NK-92 treated with Interleukin-12 subunit alpha and Interleukin-12 subunit beta, amount 100 ng/mL, for 24 hours (cell line): Measurements from ENCODE around the gene PALLD.

Source experiments
- DNase-seq: peaks from one replicate; lab custom pipeline; 2025; lab: John Stamatoyannopoulos, UW

PALLD gene

DNA sequence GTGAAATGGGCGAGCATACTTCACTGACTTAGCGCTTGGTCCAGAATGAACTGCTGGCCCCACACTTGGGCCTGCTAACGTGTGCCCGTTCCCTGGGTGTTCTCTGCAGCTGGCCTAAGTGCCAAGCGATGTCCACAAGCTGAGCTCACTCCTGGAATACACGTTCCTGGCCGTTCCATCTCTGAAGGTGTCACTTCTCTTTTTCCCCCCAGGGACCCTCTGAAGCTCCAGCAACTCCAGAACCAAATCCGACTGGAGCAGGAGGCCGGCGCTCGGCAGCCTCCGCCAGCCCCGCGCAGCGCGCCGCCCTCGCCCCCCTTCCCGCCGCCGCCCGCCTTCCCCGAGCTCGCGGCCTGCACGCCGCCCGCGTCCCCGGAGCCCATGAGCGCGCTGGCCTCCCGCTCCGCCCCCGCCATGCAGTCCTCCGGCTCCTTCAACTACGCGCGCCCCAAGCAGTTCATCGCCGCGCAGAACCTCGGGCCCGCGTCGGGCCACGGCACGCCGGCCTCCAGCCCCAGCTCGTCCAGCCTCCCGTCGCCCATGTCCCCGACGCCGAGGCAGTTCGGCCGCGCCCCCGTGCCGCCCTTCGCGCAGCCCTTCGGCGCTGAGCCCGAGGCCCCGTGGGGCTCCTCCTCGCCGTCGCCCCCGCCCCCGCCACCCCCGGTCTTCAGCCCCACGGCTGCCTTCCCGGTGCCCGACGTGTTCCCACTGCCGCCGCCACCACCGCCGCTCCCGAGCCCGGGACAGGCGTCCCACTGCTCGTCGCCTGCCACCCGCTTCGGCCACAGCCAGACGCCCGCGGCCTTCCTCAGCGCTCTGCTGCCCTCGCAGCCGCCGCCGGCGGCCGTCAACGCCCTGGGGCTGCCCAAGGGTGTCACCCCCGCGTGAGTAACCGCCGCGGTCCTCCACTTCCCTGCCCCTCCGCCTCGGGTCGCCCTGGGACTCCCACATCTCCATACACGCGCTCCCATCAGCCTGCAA, 380.9 kb downstream of the PALLD start:
- no peak for DNase-seq

DNA sequence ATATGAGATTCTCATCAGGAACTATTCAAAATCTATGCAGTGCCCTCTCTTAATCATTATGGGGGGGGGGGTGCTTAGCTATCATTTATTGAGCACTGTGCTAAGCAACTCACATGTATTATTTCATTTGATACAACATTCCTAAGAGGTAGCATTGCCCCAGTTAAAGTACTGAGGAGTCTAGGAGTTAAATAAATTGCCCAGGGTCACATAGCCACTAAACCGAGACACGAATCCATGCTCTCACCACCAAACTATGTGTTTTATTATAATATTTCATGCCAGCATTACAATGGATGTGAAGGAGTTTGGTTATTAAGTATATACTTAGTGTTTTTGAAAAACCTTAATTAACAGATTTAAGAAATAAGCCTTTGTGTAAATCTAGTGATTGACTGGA, 381.8 kb downstream of the PALLD start:
- no peak for DNase-seq

DNA sequence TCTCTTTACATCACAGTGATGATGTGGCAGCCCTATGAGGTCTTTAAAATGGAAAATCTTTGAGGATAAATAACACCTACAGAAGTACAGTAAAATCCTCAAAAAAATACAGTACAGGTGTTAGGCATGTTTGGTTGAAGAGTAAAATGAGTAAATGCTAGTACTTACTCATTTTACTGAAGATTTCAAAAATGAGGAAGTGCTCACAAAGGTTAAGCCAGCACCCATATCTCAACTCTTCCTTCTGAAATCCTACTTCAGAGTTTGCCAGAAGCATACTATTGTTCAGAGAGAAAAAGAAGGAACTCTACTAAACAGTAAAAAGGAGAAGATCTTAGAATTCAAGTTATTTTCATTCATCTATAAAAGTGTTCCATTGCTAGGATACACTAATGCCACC, 382.3 kb downstream of the PALLD start:
- no peak for DNase-seq

DNA sequence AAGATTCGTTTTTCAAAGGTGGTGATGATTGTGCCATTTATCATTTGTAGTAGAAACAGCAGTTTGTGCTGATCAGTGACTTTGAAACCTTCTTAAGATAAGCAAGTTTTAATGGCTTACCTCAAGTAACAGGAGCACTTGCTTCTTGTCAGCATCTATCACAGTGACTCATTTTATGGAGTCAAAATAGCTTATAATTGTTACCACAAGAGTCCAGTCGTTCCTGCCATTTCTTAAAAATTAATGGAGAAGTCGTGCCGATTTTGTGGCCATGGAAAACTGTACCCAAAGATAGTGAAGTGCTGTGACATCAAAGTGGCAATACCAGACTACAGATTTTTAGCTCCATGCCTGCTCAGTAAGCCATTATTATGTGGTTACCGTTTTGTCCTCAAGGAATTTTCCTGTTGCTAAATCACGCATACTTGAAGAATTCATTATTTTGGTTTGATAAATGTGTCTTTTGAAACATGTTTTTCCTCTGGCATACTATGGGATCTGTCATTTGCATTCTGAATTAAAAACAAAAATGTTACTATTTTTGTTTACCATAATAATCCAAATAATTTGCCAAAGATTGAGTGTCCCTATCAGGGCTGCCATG, 383.3 kb downstream of the PALLD start:
- DNase-seq: no peak

DNA sequence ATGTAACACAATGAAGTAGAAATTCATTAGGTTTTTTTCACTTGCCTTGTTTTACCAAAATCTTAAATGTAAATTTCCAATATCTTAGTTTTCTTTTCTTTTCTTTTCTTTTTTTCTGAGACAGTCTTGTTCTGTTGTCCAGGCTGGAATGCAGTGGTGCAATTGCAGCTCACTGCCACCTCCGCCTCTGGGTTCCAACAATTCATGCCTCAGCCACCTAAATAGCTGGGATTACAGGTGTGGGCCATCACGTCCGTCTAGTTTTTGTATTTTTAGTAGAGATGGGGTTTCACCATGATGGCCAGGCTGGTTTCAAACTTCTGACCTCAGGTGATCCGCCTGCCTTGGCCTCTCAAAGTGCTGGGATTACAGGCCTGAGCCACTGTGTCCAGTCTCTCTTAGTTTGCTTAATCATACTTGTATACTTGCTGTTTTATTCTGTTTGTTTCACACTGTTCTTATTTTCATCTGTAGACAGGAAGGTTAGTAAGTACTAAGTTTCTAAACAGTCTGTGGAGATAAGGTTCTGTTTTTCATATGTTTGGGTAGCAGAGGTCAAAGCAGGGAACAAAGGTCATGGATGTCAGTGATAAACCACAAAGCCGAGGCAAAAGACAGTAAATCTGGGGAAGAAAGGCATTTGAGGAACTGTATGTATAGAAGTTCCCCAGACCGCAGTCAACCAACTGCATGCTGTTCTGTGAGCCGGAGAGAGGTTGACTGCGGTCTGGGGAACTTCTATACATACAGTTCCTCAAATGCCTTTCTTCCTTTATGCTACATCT, 384.2 kb downstream of the PALLD start:
- no peak for DNase-seq

DNA sequence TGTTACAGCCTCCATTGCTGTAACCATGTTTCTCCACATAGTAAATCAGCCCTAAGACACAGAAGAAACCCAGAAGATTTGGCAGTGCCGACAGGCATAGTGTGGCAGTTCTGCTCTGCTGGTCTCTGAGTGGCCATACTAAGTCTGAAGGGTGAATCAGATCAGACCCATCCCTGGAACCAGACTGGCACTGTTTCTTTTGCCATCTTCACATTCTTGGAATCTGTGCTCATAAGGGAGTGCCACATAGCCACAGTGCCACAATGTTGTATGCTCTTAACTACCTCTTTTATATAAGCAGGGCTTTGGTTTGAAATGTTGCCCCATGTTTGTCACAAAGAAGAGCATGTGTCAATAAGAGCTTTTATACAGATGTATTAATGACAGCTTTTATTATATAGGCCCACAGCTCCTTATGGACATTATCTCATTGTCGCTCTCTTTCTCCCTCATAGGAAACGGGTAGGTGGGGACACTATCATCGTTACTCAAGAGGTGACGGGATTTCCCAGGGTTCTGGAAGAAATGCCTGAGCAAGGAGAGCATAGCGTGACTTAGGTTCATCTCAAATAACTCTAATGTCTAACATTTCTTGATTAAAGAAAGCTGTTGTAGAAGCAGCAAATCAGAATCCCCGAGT, 385.0 kb downstream of the PALLD start:
- DNase-seq: no peak

DNA sequence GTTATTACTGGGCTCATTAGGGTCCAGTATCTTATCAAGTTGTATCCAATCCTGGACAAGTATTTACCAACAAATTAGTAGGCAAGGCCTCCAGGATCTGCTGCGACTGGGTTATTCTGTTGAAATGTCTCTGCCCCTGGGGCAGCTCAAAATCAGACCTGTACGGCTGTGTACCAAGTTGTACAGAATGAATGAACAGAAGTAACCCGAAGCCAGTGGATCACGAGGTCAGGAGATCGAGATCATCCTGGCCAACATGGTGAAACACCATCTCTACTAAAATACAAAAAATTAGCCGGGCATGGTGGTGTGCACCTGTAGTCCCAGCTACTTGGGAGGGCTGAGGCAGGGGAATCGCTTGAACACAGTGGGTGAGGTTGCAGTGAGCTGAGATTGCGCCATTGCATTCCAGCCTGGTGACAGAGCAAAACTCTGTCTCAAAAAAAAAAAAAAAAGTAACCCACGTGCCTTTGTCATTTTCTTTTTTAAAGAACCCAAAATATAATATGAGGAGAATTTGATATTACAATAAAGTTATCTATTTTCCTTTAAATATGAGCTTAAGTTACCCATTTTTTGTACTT, 385.9 kb downstream of the PALLD start:
- DNase-seq: no peak

DNA sequence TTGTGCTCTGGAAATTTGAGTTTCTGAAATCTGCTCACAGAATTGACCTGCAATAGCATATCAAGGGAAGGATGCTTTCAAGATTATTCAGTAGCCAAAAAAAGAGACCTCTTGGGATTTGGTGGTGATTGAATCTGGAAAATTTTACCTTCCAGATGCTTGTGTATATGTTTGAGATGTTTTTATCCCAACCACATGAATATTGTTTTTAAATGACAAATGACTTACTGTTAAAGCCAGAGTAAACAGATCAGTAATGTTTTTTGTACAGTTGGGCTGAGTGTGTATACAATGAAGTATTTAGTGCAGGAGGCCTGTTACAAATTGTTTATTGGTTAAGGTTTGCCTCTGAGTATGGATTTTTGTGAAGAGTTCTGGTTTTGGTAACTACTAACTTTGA, 386.7 kb downstream of the PALLD start:
- no peak for DNase-seq

DNA sequence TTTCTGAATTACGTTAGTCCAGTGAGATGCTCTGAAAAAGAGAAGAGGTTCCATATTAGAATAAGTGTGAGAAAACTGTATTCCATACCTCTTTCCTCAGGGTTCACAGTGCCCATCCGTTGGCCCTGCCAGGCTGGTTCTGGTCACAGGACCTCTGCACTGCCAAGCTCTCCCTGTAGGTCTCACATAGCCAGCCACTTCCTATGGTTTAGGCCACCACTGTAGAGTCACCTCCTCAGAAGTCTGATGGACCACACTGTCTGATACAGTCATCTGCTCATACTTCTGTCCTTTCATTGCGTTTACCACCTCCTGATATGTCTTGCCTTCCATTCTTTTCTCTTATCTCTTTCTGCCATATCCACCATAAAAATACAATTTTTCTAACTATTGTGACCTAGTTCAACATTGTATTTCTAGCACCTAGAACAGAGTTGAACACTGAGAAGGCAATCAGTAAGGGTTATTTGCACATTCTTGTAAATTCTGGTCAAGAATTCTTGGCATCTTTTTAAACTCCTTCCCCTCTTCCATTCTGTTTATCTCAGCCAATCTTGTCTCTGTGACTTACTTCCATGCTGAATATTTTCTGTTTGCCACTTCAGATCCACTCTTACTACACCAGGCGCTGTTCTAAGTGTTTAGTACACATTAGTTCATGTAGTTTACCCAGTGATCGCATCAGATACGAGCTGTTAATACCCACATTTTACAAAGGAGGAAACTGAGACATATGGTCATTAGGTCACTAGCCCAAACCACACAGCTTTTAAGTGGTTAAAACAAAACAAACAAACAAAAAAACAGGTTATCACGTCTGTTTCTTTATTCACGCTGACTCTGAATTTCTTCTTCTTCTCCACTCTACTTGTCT, 387.6 kb downstream of the PALLD start:
- no peak for DNase-seq

DNA sequence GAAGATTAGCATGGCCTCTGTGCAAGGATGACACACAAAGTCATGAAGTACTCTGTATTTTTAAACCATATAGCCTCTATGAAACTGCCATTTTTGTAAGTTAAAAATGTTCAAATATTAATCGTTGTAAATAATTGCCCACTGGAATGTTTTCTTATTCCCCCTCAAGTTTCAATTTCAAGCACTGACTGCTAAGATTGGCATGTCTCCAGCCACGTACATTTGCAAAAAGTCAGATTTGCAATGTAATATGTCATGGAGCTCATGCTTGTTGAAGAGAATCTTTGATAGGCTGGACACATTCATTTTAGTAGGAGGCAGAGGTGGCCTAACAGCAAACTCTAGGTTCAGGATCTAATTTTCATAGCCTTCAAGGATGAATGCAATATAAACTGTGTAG, 388.5 kb downstream of the PALLD start:
- DNase-seq: no peak

DNA sequence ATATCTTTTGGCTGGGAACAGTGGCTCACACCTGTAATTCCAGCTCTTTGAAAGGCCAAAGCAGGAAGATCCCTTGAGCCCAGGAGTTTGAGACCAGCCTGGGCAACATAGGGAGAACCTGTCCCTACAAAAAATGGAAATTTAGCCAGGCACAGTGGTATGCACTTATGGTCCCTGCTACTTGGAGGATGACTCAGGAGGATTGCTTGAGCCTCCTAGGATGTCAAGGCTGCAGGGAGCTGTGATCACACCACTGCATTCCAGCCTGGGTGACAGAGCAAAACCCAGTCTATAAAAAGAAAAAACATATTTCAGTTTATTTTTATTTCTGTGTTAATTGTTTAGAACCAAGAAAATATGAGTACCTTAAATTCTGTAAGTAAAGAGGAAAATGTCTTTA, 389.5 kb downstream of the PALLD start:
- DNase-seq: no peak

DNA sequence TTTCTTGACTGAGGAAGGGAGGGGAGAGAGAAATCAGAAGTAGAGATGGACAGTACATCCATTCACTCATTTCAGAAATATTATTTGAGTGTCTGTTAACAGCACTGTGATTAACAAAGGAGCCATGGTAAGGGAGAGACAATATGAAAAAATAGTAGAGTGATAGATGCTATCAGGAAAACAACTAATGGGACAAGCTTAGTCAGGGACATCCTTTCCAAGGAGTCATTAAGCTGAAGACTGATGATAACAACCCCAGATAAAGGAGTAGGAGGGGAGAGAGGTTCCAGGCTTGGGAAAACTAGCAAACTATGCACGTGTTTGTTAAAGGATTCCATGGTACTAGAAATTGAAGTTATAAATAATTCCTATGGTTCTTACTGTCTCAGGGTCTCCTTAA, 391.0 kb downstream of the PALLD start:
- no peak for DNase-seq

DNA sequence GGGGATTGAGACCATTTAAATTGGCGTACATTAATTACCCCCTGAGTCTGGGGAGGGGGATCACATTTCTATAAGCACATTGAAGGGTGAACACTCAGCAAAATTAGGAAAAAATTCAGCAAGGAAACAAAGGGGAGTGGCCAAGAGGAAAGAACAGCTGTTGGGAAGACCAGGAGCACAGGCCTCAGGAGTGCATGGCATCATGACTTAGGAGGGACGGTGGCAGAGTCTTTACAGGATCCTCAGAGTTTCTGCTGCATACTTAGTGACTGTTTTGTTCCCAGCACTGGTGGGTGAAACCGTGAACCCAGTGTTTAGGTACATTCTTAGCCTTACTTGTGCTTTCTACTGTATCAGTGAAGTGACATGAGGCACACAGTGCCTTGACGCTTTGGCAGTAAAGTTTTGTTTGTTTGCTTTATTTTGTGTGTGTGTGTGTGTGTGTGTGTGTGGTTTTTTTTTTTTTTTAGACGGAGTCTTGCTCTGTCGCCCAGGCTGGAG, 391.9 kb downstream of the PALLD start:
- DNase-seq: no peak

DNA sequence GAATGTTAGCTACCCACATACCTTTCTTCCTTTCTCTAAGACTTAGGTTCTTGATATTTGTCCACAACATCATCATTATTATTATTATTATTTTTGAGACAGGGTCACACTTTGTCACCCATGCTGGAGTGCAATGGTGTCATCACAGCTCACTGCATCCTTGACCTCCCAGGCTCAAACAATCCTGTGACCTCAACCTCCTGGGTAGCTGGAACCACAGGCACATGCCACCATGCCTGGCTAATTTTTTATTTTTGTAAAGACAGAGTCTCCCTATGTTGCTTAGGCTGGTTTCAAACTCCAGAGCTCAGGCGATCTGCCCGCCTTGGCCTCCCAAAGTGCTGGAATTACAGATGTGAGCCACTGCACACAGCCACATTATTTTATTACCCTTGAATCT, 394.2 kb downstream of the PALLD start:
- DNase-seq: no peak

DNA sequence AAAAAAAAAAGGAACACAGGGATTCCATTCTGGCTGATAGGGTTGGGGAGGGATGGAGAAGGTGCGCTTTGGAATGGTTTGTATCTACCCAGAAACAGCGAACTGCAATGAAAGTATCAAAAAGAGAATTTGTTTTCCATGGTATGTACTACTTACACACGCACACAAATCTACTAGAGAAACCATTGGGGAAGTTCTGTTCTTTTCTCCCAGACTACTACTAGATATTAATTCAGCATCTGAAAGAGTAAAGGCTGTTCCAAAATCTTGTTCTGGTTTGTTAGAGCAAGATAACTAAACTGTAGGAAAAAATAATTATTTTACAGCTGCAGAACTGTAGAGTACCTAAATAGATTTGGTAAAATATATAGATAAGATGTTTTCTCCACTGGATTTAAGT, 394.8 kb downstream of the PALLD start:
- DNase-seq: no peak

DNA sequence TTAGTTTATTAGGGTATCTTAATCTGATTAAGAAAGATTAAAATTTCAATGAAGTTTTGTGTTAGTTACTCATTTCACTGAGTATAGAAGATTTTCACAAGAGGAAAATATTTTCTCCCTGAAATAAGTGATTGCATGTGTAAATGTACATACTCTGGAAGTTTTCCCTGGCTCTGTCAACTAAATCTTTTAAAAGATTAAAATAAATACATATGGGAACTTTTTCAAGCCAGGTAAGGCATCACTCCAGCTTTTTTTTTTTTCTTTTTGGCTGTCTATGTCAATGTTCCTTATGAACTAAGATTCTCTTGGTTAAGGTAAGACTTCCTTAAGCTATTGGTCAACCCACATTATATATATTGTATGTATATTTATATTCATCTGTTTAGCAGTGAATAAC, 395.6 kb downstream of the PALLD start:
- DNase-seq: no peak

DNA sequence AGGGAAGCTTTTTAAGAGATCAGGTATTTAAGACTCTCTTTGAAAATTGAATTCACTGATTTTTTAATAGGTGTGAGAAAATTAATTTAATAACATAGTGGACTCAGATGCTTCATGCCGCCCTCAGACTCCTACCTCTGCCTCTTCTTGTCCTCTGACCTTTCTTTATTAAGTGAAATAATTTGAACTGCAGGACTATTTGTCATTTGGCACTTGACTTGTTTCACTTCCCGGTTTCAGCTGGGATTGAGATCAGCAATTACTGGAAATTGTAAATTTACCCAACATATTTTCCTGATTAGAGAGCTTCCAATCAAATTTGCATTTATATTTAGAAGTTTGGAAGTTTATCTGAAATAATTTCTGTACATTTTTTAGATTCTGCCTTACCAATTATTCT, 396.4 kb downstream of the PALLD start:
- no peak for DNase-seq

DNA sequence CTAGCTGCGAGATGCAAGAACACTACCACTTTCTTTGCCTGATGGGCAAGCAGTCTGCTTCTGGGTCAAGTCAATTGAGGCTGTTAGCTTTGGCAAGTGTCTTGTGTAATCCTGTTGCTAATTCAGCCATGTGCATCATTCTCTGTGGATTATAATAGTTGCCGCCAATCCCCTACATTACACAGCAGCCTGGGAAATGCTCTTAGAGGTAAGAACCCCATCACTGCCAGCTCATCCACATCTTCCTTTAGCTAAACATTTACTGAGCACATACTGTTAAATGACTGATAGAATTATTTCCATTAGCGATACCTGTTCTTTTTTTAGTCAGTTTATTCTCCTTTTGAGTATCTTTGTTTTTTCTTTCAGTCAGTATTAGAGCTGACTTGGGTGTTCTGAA, 397.0 kb downstream of the PALLD start:
- DNase-seq: no peak

DNA sequence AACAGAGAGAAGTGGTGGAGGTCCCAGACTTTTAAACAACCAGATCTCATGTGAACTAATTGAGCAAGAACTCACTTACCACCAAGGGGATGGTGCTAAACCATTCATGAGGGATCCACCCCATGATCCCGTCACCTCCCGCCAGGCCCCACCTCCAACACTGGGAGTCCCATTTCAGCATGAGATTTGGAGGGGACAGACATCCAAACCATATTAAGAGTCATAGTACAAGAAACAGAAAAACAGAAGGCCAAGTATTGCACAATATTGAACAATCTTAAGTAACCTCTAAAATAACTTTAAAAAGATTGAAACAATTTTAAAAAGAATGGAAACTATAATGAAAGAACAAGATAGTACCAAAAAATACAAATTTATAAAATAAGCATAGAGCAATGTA, 403.2 kb downstream of the PALLD start:
- DNase-seq: no peak

DNA sequence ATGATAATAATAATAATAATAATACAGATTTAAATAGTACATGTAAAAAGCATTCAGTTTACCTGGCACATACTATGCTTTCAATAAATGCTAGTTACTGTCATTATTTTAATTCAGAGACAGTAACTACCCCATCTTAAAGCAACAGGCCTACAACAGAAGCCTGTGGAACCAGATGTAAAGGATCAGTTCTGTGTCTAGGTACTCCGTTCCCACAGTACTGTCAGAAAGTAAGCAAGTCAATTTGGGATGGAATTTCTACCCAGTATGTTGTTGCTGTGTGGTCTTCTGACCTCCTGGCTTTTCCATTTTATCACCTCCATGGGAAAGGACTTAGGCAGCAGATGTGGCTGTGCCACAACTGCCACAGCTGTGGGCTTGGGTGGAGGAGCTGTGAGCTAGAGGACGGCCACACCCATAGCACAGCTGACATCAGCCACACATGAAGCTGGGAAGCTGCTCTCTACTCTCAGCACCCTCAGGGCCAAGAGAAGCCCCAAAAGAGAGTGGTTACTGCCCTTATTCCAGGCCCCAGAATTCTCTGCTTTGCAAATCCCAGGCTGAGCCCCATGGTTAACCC, 410.4 kb downstream of the PALLD start:
- DNase-seq: no peak
